HG03135 (cell line): Measurements from ENCODE around the gene WDR88.
"Not testable (repeated sequence)": the region's sequence is repeated elsewhere in the genome, so short reads cannot be mapped to it uniquely, and the experiment has no call there.

Source experiments
- ATAC-seq: cut with Tn5 transposase; IDR thresholded peaks from one replicate; pipeline ENCODE4 v1.9.1; 2021; ENCODE audit warnings: mild to moderate bottlenecking, moderate library complexity; ENCODE audit not compliant: unreplicated experiment

Gene WDR88

GRCh38 chr19:33168528-33168927 is 36.6 kb downstream of the WDR88 start:
- ATAC-seq, result no peak

GRCh38 chr19:33171222-33171795 is 39.4 kb downstream of the WDR88 start:
- ATAC-seq, result no peak

- no peak for ATAC-seq
Observed at GRCh38 chr19:33171916-33172359, 40.0 kb downstream of the WDR88 start.

- no peak for ATAC-seq
Observed at GRCh38 chr19:33174186-33174585, 42.3 kb downstream of the WDR88 start.

GRCh38 chr19:33175156-33175782 is 43.4 kb downstream of the WDR88 start:
- no peak for ATAC-seq

GRCh38 chr19:33175886-33176669 is 44.2 kb downstream of the WDR88 start:
- peak; percentile 10 for ATAC-seq

GRCh38 chr19:33176670-33177416 is 44.9 kb downstream of the WDR88 start:
- peak; percentile 82 for ATAC-seq

GRCh38 chr19:33177417-33177979 is 45.6 kb downstream of the WDR88 start:
- ATAC-seq, result peak; percentile 31

DNA sequence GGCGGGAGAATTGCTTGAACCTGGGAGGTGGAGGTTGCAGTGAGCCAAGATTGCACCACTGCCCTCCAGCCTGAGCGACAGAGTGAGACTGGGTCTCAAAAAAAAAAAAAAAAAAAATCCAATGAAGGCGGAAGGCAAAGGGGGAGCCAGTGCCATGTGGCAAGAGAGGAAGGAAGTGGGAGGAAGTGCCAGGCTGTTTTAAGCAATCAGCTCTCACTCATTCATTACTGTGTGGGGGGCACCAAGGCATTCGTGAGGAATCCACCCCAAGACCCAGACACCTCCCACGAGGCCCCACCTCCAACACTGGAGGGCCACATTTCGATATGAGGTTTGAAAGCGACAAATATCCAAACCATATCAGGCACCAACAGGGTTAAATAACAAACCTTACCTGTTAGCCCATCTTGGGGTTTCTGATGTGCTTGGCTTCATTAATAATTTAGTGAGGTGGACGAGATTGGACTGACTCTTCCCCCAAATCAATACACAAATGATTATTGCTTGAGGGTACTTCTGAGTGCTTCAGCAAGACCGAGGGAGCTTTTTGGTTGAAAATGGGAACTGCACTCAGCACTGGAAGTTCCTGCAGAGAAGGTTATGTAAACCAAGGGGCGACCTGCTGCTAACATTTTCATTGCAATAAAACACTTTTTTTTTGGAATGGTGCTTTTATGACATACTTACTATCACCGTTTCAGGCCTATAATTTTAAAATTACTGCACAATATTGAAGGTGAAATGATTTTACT is 54.7 kb downstream of the WDR88 start:
- ATAC-seq, result no peak

- no peak for ATAC-seq
Observed at GRCh38 chr19:33187183-33187540, 55.2 kb downstream of the WDR88 start.

GRCh38 chr19:33189453-33189852 is 57.5 kb downstream of the WDR88 start:
- no peak for ATAC-seq

- not testable (repeated sequence) for ATAC-seq
Observed at GRCh38 chr19:33191092-33191491, 59.2 kb downstream of the WDR88 start.

DNA sequence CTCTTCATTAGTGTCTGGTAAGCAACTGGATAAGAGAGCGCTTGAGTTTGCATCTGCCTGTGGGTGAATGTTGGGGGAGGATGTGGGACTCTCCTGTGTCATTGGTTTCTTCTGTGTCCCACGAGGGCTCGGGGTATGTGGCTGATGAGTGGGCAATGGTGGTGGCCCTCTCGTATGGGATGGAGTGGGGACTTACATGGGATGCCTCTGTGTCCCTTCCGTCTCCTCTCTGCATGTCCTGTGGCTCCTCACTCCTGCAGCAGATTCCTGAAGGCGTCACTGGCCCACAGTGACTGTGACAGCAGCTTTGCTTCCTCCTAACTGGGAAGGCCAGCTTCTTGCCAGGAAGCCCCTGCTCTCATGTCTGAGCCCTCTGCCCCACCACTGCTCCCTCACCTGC is 59.6 kb downstream of the WDR88 start:
- no peak for ATAC-seq

GRCh38 chr19:33192010-33192409 is 60.1 kb downstream of the WDR88 start:
- no peak for ATAC-seq

GRCh38 chr19:33193269-33193864 is 61.5 kb downstream of the WDR88 start:
- ATAC-seq, result no peak

- no peak for ATAC-seq
Observed at GRCh38 chr19:33193865-33194362, 62.0 kb downstream of the WDR88 start, which contains the start of gene LRP3. Gene LRP3, plus strand, starts transcription at chr19:33194330. Its CDS starts 456 bp downstream, at chr19:33194786.

- no peak for ATAC-seq
Observed at GRCh38 chr19:33194532-33194885, 62.6 kb downstream of the WDR88 start.

DNA sequence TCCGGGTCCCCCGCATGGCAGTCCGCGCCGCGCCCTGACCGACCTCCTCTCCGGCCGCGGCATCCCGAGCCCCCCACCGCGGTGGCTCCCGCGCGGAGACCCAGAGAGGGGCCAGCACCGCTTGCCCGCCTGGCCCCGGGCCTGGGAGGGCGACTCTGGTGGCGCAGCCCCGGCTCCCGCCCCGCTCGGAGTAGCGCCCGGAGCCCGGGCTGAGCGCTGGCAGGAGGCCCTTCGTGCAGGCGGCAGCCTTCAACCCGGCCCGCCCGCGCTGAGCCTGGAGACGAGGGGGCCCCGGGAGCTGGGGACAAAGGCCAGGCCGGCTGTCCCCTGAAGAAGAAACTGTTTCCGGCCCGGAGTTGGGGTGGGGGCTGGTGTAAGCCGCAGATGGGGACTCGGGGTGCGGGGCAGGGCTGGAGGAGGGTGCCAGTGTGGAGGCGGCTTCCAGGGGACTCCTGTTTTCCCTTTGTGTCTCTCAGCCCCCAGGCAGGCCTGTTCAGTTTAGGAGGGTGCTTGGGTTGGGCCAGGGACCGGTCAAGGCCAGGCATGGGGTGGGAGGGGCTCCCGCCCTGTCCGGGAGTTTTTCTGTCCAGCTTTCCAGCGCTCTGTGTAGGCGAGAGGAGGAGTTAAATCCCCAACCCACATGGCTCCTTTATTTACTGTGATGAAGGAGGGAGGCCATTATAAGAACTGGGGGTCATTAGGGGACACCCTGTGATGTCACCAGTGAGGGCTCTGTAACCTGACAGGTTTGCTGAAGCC is 63.2 kb downstream of the WDR88 start:
- ATAC-seq, result no peak
